ENCODE measurements around the gene NIF3L1.
A peak's percentile ranks its signal among the peaks of the same experiment; 100 is the strongest.

Gene NIF3L1, protein sequence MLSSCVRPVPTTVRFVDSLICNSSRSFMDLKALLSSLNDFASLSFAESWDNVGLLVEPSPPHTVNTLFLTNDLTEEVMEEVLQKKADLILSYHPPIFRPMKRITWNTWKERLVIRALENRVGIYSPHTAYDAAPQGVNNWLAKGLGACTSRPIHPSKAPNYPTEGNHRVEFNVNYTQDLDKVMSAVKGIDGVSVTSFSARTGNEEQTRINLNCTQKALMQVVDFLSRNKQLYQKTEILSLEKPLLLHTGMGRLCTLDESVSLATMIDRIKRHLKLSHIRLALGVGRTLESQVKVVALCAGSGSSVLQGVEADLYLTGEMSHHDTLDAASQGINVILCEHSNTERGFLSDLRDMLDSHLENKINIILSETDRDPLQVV

DNA sequence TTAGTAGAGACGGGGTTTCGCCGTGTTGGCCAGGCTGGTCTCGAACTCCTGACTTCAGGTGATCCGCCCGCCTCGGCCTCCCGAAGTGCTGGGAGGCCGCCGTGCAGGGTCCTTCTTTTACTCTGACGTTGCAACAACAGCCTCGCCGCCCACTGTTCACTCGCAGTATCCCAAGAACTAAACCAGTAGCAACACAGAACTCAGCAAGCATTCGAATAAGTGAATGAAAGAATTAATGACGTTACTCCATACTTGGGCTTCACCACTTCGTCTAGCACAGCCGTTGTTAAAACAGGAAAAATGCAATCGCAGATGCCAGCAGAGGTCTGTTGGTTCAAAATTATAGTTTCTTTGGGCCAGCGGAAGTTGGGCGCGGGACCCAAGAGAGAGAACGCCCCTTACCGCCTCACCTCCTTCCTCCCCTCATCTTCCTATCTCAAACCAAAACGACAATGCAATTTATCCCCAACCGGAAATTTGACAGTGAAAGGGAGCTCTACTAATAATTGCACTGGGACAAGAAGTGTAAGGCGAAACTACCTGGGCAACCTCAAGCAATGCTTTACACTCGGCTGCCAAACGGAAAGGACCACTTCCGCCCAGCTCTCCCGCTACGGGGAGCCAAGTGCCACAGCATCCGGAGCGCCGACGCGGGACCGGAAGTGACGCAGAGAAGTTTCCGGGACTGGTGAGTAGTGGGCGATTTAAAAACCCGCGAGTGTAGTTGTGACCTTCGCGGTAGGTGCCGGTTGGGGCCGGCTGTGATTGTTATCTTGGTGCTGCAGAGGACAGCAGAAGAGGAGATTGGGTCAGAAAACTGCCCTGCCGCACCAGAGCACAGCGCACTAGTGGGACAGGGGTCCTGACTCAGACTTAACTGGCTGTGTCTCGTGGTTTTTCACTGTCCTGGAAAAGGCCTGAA, at the start of gene NIF3L1, which contains the start of gene PPIL3:
TSS of gene NIF3L1 (plus strand) at position 668 of the 922 bp plus-strand sequence. CDS start 2,573 bp downstream, outside the sequence.
TSS of gene PPIL3 (minus strand) at position 374 of the 922 bp plus-strand sequence. CDS start 1,462 bp downstream, outside the sequence.
- peak; percentile 97 for DNase-seq

DNA sequence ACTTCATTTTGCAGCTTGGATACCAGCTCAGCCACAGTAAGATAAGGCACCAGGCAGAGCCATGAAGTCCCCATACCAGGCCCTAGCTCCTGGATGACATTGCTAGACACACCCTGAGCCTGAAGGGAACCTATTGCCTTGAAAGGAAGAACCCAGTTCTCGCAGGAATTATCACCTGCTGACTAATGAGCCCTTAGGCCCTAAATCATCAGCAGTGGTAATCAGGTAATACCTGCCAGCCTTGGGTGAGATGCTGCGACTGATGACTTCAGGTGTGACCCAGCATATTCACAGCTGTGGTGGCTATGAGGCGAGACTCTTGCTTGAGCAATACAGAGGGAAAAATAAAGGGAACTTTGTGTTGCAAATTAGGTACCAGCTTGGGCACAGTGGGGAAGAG, 49.7 kb upstream of the NIF3L1 start:
- DNase-seq, result no peak

DNA sequence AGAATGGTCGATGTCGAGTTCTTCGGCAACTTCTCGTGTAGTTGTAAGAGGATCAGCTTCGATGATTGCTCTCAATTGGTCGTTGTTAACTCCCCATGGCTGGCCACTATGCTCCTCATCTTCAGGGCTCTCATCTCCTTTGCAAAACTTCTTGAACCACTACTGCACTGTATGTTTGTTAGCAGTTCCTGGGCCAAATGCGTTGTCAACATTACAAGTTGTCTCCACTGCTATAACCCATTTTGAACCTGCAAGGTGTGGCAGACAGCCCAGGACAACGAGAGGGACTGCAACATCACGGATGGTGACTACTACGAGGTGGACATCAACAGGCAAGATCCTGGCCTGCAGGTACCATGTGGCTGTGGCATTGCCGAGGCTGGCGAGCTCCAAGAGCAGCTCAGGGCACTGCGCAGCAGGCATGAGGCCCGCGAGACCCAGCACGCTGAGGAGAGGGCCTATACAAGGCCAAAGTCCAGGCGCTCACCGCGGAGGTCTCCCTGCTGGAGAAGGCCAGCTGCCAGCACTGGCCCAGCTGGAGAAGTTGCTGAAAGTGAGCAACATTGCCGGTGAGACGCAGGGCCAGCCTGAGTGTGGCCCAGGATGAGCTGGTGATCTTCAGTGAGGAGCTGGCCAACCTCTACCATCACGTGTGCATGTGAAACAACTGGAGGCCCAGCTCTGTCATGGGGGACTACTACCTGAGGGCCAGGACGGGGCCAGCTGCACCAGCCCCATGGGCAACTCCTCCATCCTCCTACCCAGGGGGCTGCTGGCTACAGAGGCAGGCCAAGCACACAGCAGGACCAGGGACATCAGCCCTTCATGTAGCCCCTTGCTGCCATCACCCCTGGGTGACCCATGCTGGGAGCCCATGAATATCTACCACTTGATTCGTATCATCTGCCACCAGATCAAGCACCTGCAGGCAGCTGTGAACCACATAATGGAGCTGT, 44.9 kb upstream of the NIF3L1 start:
- no peak for DNase-seq

DNA sequence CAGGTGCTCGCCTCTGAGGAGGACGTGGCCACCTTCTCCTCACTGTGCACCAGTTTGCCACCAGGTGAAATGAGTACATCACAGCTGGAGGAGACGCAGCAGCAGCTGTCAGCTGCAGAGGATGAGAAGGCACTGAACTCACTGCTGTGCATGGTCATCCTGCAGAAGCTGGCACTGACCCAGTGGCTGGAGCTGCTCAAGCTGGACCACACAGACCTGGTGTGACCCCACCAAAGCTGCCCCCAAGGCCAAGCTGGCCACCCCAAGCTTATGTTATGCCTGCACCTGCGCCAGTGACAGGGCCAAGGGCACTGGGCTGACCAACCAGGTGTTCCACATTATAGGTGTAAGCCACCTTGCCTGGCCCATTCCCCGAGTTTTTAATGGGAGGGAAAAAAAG, 44.0 kb upstream of the NIF3L1 start:
- DNase-seq, result no peak

DNA sequence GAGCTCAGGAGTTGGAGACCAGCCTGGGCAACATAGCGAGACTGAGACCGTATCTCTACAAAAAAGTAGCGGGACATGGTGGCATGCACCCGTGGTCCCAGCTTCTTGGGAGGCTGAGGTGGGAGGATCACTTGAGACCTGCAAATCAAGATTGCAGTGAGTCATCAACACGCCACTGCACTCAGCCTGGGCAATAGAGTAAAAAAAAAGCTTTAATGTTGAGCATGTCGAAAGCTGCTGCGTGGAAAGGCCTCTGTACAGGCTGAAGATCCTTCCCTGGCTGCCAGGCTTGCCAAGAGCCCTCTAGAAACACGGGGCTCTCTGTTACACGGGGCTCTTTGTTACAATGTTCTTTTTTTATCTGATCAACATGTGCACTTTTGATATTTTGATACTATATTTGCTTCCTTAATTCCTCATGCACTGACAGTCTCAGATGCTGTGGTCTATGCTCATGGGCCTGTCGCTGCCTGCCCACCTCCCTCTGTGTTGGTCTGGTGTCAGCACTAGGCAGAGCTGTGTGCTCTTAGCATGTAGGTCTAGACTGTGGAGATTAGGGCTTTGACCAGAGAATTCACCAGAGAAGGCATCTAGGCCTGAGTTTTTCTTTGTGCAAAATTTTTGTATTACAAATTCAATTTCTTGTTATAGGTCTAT, 43.4 kb upstream of the NIF3L1 start:
- DNase-seq, result no peak

DNA sequence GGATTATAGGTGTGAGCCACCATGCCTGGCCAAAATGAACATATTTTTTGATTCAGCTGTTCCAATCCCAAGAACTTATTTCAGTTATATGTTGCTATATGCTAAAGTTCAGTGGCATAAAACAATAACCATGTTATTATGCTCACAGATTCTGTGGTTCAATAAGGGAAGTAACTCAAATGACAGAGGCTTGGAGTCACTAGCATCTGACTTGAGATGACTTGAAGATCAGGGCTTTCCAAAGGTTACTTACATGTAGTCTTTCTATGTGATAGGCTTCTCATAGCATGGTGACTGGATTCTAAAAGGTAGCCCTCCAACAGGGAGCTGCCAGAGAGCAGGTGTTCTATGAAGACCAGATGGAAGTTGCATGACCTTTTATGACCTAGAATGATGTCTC, 41.9 kb upstream of the NIF3L1 start:
- no peak for DNase-seq

DNA sequence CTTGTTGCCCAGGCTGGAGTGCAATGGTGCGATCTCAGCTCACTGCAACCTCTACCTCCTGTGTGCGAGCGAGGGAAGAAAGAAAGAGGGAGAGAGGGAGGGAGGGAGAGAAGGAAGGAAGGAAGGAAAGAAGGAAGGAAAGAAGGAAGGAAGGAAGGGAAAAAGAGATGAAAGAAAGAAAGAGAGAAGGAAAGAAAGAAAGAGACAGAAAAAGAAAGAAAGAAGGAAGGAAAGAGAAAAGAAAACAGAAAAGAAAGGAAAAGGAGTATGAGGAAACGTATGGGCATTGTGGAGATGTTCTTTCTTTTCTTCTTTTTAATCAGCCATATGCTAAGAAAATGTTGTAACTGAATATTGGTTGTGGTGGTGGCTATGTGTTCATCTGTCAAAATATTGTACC, 41.2 kb upstream of the NIF3L1 start:
- no peak for DNase-seq

DNA sequence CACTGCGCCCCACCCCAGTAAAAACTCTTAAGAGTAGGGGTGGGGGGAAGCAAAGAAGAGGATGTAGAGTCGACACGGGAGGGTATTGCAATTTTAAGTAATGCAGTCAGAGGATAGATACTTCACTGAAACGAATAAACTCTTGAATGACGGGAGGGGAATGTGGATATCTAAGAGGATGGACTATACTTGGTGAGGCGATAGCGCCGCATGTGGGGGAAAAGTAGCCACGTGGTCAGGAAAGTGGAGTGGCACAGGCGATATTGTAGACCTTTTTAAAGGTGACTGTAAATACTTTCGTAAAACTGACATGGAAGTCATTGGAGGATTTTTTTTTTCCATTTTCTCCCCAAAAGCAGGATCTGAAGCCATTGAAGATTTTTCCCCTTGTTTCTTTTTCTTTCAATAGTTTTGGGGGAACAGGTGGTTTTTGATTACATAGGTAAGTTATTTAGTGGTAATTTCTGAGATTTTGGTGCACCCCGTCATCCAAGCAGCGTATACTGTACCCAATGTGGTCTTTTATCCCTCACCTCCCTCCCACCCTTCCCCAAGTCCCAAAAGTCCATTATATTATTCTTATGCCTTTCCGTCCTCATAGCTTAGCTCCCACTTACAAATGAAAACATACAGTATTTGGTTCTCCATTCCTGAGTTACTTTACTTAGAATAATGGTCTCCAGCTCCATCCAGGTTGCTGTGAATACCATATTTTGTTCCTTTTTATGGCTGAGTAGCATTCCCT, 38.5 kb upstream of the NIF3L1 start:
- no peak for DNase-seq

DNA sequence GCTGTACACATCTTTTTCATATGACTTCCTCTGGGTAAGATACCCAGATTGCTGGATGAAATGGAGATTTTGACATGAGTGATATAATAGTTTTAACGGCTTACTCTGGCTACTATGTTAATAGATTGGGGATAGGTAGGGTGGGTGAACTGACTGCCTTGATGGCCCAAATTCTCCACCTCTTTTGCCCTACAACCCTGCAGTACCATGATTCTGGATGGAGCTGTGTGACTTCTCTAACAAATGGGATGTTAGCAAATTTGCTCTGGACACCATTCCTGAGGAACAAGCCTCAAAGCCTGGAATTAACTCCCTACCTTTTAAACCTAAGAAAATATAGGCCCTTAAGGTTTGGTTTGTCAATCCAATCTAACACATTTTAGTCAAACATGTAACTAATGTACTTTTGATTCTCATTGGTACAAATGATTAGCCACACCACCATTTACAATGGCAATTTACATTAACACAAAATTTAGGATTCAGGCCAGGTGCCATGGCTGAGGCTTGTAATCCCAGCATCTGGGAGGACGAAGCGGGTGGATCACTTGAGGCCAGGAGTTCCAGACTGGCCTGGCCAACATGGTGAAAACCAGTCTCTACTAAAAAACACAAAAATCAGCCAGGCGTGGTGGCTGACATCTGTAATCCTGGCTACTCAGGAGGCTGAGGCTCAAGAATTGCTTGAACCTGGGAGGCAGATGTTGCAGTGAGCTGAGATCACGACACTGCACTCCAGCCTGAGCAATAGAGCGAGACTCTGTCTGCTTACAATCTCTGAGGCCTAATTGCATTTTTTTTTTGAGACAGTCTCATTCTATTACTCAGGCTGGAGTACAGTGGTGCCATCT, 37.5 kb upstream of the NIF3L1 start:
- DNase-seq, result no peak

DNA sequence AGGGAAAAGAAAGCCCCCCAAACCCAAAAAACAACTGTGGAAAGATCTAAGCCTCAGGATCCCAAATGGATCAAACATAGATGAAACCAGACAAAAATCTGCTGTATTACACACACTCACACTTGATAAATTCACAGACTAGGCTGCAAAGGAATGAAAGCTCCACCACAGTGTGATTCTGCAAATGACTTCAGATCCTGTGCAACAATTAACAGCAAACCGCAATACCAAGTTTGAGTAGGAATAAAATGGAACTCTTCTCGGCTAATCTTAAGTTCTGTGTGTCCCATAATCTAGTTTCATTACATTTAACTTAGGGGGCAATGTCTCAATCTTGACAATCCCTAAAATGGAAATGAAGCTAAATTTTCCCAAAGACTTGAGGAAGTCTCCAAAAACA, 36.6 kb upstream of the NIF3L1 start:
- DNase-seq, result no peak

DNA sequence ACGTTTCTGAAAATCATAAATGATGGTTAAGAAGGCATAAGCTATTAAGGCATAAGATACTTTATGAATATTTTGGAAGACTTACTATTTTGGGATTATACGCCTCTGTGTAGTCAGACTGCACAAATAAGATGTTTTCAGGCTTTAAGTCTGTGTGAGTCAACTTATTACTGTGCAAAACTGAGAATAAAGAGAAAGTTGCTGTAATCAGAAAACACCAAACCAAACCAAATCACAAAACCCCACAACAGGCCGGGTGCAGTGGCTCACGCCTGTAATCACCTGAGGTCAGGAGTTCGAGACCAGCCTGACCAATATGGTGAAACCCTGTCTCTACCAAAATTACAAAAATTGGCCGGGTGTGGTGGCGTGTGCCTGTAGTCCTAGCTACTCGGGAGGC, 32.4 kb upstream of the NIF3L1 start:
- DNase-seq, result no peak

DNA sequence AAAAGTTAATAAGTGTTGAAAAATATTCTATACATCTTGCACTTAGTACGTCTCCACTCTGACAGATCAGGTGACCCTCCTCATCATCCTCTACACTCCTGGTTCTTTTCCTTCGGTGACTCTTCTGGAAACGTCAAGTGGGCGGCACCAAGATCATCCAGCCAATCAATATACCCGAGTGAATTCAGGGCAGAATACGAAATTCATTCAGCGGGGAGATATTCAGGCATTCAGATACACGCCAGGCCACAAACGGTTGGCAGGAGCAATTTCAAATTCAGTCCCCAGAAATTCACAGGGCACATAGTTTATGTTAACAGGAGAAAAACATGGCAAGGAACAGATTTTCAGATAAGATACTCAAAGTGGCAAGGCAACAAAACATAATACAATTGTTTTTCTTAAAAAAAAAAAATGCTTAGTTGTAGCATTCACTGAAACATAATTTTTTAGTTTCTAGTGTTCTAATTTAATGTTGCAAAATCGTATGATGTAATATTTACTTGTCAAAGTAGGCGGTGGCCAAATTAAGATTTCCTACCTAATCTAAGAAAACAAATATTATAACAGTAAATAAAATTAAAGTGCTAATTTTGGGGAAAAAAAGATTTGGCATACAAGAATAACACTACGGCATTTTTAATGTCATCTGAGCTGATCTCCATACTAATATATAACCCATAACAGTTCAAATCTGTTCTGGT, 28.9 kb upstream of the NIF3L1 start:
- DNase-seq, result no peak

DNA sequence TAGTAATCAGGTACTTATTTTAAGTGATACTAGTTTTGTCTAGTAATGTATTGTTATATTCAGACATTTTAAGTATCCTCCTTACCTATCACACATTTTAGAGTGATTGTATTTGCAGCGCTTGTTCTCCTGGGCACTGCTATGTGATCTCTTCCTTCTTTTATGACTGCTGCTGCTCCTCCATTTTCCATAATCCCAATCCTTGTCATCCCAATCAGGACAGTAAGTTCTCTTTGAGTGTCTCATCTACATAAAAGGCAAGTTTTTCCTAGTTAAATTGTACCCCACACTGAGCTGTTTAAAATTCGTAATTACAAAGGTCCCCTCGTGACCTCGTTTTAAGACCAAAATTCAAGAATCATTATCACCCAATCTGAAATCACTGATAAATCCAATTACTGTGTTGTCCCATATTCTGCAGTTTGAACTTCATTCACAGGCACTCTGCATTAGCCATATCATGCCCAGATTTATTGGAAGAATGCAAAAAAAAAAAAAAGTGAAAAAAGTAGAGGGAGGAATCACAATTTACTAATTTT, 27.5 kb upstream of the NIF3L1 start:
- DNase-seq, result no peak

DNA sequence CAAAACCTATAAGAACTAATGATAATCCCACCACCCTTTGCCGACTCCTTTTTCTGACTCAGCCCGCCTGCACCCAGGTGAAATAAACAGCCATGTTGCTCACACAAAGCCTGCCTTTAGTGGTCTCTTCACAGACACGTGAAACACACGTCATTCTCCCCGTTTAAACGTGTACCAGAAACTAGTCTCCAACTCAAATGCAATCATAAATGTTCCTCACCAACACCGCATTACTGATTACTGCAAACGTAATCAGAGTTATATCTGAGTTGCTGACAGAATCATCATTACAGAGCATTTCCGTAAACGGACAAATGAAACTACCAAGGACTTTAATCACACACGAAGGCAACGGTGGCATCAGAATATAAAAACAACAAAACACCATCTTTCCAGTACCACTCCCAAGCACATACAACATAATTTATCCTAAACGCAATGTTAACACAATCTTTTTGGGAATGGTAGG, 26.6 kb upstream of the NIF3L1 start:
- DNase-seq, result no peak

DNA sequence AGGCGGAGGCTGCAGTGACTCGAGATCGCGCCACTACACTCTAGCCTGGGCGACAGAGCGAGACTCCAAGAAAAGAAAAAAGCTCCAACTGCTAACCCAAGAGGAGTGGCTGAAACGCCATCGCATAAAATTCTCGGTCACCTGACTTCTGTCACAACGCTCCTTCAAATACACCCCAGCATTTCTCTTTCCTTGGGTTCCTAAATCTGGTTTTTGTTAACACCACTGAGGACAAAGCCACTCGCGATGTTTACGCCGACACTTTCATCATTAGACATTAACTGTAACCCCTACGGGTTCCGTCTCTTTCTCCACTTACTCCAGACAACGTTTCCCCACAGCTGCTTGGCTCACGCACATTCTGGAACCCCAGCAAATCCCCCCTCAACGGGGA, 25.4 kb upstream of the NIF3L1 start:
- no peak for DNase-seq

DNA sequence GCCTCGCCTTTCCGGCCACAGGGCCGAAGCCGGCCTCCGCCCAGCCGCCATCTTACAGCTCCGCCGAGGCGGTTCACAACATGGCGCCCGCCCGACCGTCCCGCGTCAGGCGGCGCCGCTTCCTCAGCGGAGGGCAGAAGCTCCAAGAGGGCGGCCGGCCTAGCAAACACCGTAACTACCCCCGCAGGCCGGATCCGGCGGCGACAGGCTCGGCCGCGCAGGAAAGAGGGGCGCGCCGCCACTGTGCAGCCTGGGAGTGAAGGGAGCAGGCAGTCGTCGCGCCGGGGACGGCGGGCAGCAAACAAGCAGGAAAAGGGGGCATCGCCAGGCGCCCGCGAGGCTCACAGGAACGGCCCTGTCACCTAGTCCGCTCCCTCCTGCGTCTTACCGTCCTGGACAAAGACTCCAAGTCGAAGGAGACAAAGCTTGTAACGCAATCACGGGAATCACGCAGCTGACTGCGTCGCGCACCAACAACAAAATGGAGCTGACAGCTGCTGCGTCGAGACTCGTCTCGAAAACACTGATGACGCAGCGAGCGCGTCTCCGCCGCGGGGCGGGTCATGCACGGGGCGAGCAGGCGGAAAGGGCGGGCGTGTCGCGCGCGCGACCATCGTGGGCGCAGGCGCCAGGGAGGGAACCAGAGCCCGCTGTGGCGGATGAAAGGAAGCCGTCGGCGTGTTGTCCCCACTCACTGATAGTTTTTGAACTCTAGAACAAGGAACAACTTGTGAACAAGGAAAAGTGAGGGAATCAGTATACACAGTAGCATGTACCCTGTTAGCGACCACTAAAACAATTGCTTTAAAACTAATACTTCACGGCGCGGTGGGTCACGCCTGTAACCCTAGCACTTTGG, 24.8 kb upstream of the NIF3L1 start, which contains the start of gene CLK1:
TSS of gene CLK1 (minus strand) at position 483 of the 859 bp plus-strand sequence. CDS start 2,796 bp downstream, outside the sequence.
- peak; percentile 79 for DNase-seq

DNA sequence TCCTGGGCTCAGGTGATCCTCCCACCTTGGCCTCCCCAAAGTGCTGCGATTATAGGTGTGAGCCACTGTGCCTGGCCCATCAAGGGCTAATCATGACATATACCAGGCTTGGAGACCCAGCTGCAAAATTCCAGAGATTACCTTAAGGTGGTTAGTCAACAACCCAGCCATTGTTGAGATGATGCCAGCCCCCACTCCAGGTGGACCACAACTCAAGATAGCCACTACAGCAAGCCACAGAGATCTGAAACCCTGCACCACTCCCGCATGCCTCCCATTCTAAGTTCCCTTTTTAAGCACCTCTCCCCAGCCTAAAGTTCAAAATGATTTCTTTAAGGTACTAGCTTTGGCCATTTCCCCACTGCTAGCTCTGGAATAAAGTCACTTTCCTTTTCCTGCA, 20.2 kb upstream of the NIF3L1 start:
- DNase-seq, result no peak

DNA sequence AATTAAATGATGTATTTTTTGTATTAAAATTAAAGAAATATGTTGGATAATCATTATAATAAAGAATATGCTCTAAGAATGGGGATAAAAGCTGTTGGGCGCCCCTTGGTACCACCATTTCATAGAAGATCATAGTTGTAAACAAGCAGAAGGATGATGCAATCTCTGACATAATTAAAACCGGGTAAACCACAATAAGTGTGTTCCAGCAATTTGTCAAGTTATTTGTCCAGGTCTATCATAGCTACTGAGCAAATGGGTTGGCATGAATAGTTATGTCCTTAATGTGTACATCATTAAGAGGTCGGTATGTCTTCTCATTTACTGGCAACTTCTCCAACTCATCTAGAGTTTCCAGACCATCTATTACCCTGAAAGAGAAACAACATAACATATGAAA, 18.0 kb upstream of the NIF3L1 start:
- no peak for DNase-seq
